K562 (cell line): ENCODE results near the gene ARMC2. TPM values are rescaled to one million over a fixed set of nuclear protein-coding genes. Genes with fewer than 3 reads are reported as not detected.

Experiments used
- ATAC-seq: fragments of 200-7000 bp; cut with Tn5 transposase; 3 replicates; pipeline ENCODE4 v1.9.1; 2020; ENCODE audit warnings: moderate library complexity
- BruUV-seq: library from RNA; stranded (reverse); fragments of 400-500 nt; replicated peaks from 2 replicates; lab custom pipeline; 2021; lab: Mats Ljungman, UMichigan
- CTCF ChIA-PET: fragments of 300-600 bp; formaldehyde crosslinking; extraction: SDS; loops from one replicate; lab custom pipeline; 2021; ENCODE audit warnings: low intra/inter-chr PET ratio; lab: Yijun Ruan, JAX
- POLR2A ChIA-PET: fragments of 300-600, 350-650 bp; sonication (Branson Sonifier 250); formaldehyde crosslinking; extraction: SDS; loops from one replicate; lab custom pipeline; 2021; ENCODE audit warnings: antibody characterized with exemption, inconsistent platforms; lab: Yijun Ruan, JAX
- DNase-seq, 4 experiments: peaks; one replicate each; pipeline versions ENCODE4 v3.0.0 to v3.0.0-alpha.2; 2011 to 2018; ENCODE audit warnings: low spot score in 3 of 4, mixed read lengths in 3 of 4; ENCODE audit errors: extremely low read depth in 1 of 4
- FAIRE-seq: peaks from 2 replicates; lab custom pipeline; 2011; peaks lifted over from hg19 to GRCh38; lab: Jason Lieb, UNC
- H2AFZ ChIP-seq: 2 replicates; pipeline ENCODE4 v1.6.0; 2011; ENCODE audit warnings: low read depth, low read length, control low read depth, inconsistent platforms
- H3K27ac ChIP-seq: fragments of 200-600 bp; 3 replicates; pipeline ENCODE4 v1.8.0; 2011; ENCODE audit warnings: low read depth, mild to moderate bottlenecking, control low read depth, inconsistent platforms, low read length, moderate library complexity, mixed read lengths; ENCODE audit errors: extremely low read depth
- H3K27me3 ChIP-seq, 2 experiments: fragments of 300-600 bp in 1 of 2; 2 replicates in 1 of 2; 3 replicates in 1 of 2; pipeline versions ENCODE4 v1.6.0 to v1.8.0; 2011; ENCODE audit warnings: inconsistent platforms in 2 of 2, low read length in 2 of 2, mild to moderate bottlenecking in 1 of 2, mixed read lengths in 1 of 2, moderate library complexity in 1 of 2; ENCODE audit not compliant: control insufficient read depth in 2 of 2, insufficient read depth in 2 of 2
- H3K36me3 ChIP-seq: fragments of 300-600 bp; 3 replicates; pipeline ENCODE4 v1.8.0; 2011; ENCODE audit warnings: mild to moderate bottlenecking, low read length, inconsistent platforms; ENCODE audit not compliant: control insufficient read depth, insufficient read depth
- H3K4me1 ChIP-seq, 2 experiments: fragments of 200-600 bp in 1 of 2; replicated peaks in 1 of 2; 2 replicates in 1 of 2; 3 replicates in 1 of 2; pipeline versions ENCODE4 v1.5.1 to v1.8.0; 2011; ENCODE audit warnings: inconsistent platforms in 2 of 2, low read length in 2 of 2, mild to moderate bottlenecking in 1 of 2, mixed read lengths in 1 of 2, moderate library complexity in 1 of 2; ENCODE audit not compliant: control insufficient read depth in 2 of 2, insufficient read depth in 2 of 2
- H3K4me2 ChIP-seq: 2 replicates; pipeline ENCODE4 v1.6.1; 2011; ENCODE audit warnings: low read length, control low read depth, inconsistent platforms, mixed read lengths; ENCODE audit not compliant: insufficient read depth
- H3K4me3 ChIP-seq: fragments of 200-600 bp; sonication (generic), shearing (Covaris generic); 2 replicates; pipeline ENCODE4 v1.5.1; 2016; ENCODE audit warnings: control low read depth, inconsistent platforms
- H3K79me2 ChIP-seq: fragments of 200-600 bp; 3 replicates; pipeline ENCODE4 v1.8.0; 2011; ENCODE audit warnings: low read length, inconsistent platforms; ENCODE audit not compliant: control insufficient read depth, insufficient read depth
- H3K9ac ChIP-seq, 2 experiments: 2 replicates each; pipeline versions ENCODE4 v1.6.0 to v1.6.1; 2011; ENCODE audit warnings: low read depth in 2 of 2, low read length in 2 of 2, control low read depth in 1 of 2, inconsistent platforms in 1 of 2, mild to moderate bottlenecking in 1 of 2, mixed read lengths in 1 of 2; ENCODE audit not compliant: insufficient read depth in 1 of 2
- H3K9me1 ChIP-seq: one replicate; pipeline ENCODE4 v1.6.0; 2011; ENCODE audit warnings: inconsistent platforms, mild to moderate bottlenecking, low read length, moderate library complexity; ENCODE audit not compliant: control insufficient read depth, insufficient read depth
- H3K9me3 ChIP-seq: replicated peaks from 2 replicates; pipeline ENCODE4 v1.5.1; 2011; ENCODE audit warnings: low read depth, low read length, inconsistent platforms; ENCODE audit not compliant: control insufficient read depth, insufficient read depth
- H4K20me1 ChIP-seq: replicated peaks from 2 replicates; pipeline ENCODE4 v1.6.1; 2011; ENCODE audit warnings: low read length, inconsistent platforms, mixed read lengths; ENCODE audit not compliant: control insufficient read depth, insufficient read depth
- SAFB ChIP-seq: fragments of 200-400 bp; formaldehyde crosslinking; IDR thresholded peaks from 2 replicates; pipeline ENCODE4 v1.6.1; 2017; ENCODE audit warnings: low read depth, low read length, borderline replicate concordance
- TAF15 ChIP-seq: fragments of 200-400 bp; formaldehyde crosslinking; IDR thresholded peaks from 2 replicates; pipeline ENCODE4 v1.6.1; 2017; ENCODE audit warnings: mild to moderate bottlenecking, low read depth, low read length, moderate library complexity
- TGIF2 ChIP-seq: sonication (generic); formaldehyde crosslinking; IDR thresholded peaks from 2 replicates; pipeline ENCODE4 v1.8.1; 2022; ENCODE audit warnings: mild to moderate bottlenecking, missing genetic modification reagents, moderate library complexity
- ZNF12 ChIP-seq: sonication (generic); formaldehyde crosslinking; IDR thresholded peaks from 2 replicates; pipeline ENCODE4 v1.4.0; 2020; ENCODE audit warnings: mild to moderate bottlenecking, missing genetic modification reagents
- ZNF76 ChIP-seq: fragments of 250-450 bp; sonication (Bioruptor Pico); IDR thresholded peaks from 2 replicates; pipeline ENCODE4 v1.4.0; 2020; ENCODE audit warnings: mild to moderate bottlenecking, moderate library complexity, borderline replicate concordance
- WGBS: fragments of 100-300 bp; shearing (Covaris generic); methylation state at CpG from one replicate; pipeline ENCODE4 v1.1.6; 2016; ENCODE audit warnings: low coverage, mixed read lengths; ENCODE audit not compliant: insufficient coverage; ENCODE audit errors: missing lambda C conversion rate; 5-methylcytosine and 5-hydroxymethylcytosine counted together
- in situ Hi-C: fragments of 300-500 bp; cut with MboI; formaldehyde crosslinking; loops from 4 replicates; pipeline ENCODE4 v1.15.0; 2018; ENCODE audit warnings: inconsistent platforms, mixed read lengths
- intact Hi-C: fragments of 100-400 bp; cut with micrococcal nuclease; formaldehyde crosslinking; loops from 2 replicates; pipeline ENCODE4 v1.14.2; 2022
- polyA plus RNA-seq, 8 experiments: library from polyadenylated mRNA; depleted of rRNA in 4 of 8; stranded (reverse) in 5 of 8; unstranded in 3 of 8; fragments of >200 nt; fragmentation: Nextera tagmentation in 2 of 8; fragmentation: Illumina TruSeq in 1 of 8; extraction: Ambion mirVana in 2 of 8; extraction: Trizol in 1 of 8; gene quantifications; 2 replicates each; pipeline versions ENCODE4 v1.2.1 to v1.2.3, GENCODE V29; 2011 to 2014; ENCODE audit warnings: inconsistent platforms in 1 of 8, missing spikeins in 1 of 8
- total RNA-seq, 7 experiments: library from RNA; depleted of rRNA in 6 of 7; stranded (reverse); fragments of >200 nt in 6 of 7; fragmentation: Illumina TruSeq in 2 of 7; extraction: Trizol in 2 of 7; gene quantifications; 2 replicates each; pipeline versions ENCODE4 v1.2.1 to v1.2.3, GENCODE V29; 2011 to 2021; ENCODE audit warnings: low replicate concordance in 1 of 7

ARMC2 gene
- total and polyA plus RNA-seq, 9 of the 15 experiments (the other 6 are each of a cell fraction or from before 2014, with no cell fraction given) = 0.14 to 3.0 (median 0.82) TPM

GRCh38 chr6:108982154-108983113 is 134.2 kb downstream of the ARMC2 start:
- CTCF ChIA-PET = no interaction called here
- BruUV-seq = no TSS peak
- Histone ChIP-seq H3K9me1 (no peaks in the 10 kb centered on the region), H3K9me3 (no peaks in the 10 kb centered on the region), H4K20me1 (no peaks in the 10 kb centered on the region), H3K4me2 (no peak overlapping the region), H3K79me2 (no peaks in the 10 kb centered on the region), H3K36me3 (no peaks in the 10 kb centered on the region; the same call in 2 of the 3 replicates), H3K9ac (no peak overlapping the region), H2AFZ (no peak overlapping the region), H3K4me1 (no peaks in the 10 kb centered on the region), H3K4me3 (no peak overlapping the region), H3K27ac (no peak overlapping the region), H3K27me3 (no peaks in the 10 kb centered on the region; a peak in 1 of 5 replicates)
- no peak for DNase-seq
- in situ Hi-C loops = no loop called here
- no peak for ATAC-seq
- POLR2A ChIA-PET = no interaction called here
- TF ChIP-seq TAF15 (no peak), ZNF12 (CRISPR knock-in tag) (no peak), TGIF2 (no peak), SAFB (no peak), ZNF76 (CRISPR knock-in tag) (no peak)
- no peak for FAIRE-seq
- WGBS = 52% methylated on average over 9 of the region's 10 CpGs
- intact Hi-C loops = no loop called here
